ENCODE results near the gene SCAI. TPM values are rescaled to one million over a fixed set of nuclear protein-coding genes. Genes with fewer than 3 reads are reported as not detected.

SCAI gene
- total and polyA plus RNA-seq, 2 of the 4 experiments (the other 2 are of a cell fraction): 3.6 to 14.5 TPM

DNA sequence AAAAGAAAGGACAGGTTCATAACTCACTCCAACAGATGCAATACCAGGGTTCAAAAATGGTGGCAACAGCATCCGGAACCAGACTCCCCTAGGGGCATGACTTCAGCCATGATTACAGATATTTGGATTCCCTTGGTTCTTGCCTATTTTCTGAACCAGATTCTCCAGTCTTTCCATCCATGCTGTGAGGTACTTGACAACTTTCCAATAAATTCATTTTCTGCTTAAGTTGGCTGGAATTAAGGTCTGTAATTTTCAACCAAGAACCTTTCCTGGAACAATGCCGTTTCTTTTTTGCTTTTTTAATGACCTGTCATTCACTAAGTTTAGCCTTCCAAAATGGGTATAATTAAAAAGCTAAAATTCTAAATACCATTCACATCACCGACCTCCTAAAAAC is 52.2 kb downstream of the SCAI start:
- Histone ChIP-seq H3K27ac (ENCODE audit: insufficient read depth, low read length) (no peak overlapping the region), H3K14ac (replicated peaks; ENCODE audit: low read depth, low read length) (no peak overlapping the region), H2AFZ (replicated peaks; ENCODE audit: low read length, poor library complexity) (no peak overlapping the region), H3K56ac (ENCODE audit: extremely low read depth, insufficient read depth, low read length) (no peak overlapping the region), H2BK5ac (ENCODE audit: low read depth, low read length, poor library complexity, severe bottlenecking) (no peak overlapping the region), H2BK120ac (ENCODE audit: low read depth, low read length) (no peak overlapping the region), H3K9ac (ENCODE audit: low read depth, low read length) (no peak overlapping the region), H3K23ac (ENCODE audit: low read depth, low read length) (no peak overlapping the region), H4K8ac (ENCODE audit: low read depth in 2 of 2, low read length in 2 of 2) (no peak overlapping the region), H3K27me3 (ENCODE audit: control insufficient read depth, insufficient read depth, low read length) (no peaks in the 10 kb centered on the region), H2BK15ac (ENCODE audit: low read depth, low read length) (no peak overlapping the region), H3K4me1 (ENCODE audit: control insufficient read depth, insufficient read depth, low read length) (no peaks in the 10 kb centered on the region), H3K4ac (ENCODE audit: low read depth, low read length) (no peak overlapping the region), H3K4me2 (ENCODE audit: low read depth, low read length) (no peak overlapping the region), H3K4me3 (ENCODE audit: insufficient read depth, low read depth, low read length) (no peak overlapping the region), H2BK20ac (ENCODE audit: low read depth, low read length) (no peak overlapping the region), H3K79me1 (ENCODE audit: low read depth in 1 of 2, low read length in 2 of 2) (peaks cover 13 to 14% of the 10 kb centered on the region in 2 experiments; a peak in 3 of 4 replicates), H4K5ac (ENCODE audit: low read depth, low read length) (no peak overlapping the region), H3K9me3 (ENCODE audit: control insufficient read depth, insufficient read depth, low read length) (no peaks in the 10 kb centered on the region), H2AK9ac (replicated peaks; ENCODE audit: low read depth, low read length, poor library complexity) (no peak overlapping the region), H2AK5ac (ENCODE audit: low read depth, low read length) (no peak overlapping the region), H4K20me1 (ENCODE audit: insufficient read depth, low read length) (no peaks in the 10 kb centered on the region), H4K91ac (ENCODE audit: insufficient read depth, low read depth, low read length) (no peak overlapping the region), H3K18ac (ENCODE audit: low read depth, low read length) (no peak overlapping the region), H3K36me3 (ENCODE audit: control insufficient read depth, insufficient read depth, low read length) (peaks cover 2% of the 10 kb centered on the region; the same call in 1 of the 2 replicates), H3K9me1 (ENCODE audit: insufficient read depth, low read length) (no peaks in the 10 kb centered on the region)
- no CpG with 5 or more reads among the region's 3 CpGs for WGBS, 2 experiments (ENCODE audit: extremely low coverage in 2 of 2, insufficient read length in 1 of 2)
- intact Hi-C loops (cut with micrococcal nuclease): no loop called here
- in situ Hi-C loops (cut with MboI; ENCODE audit: low sequenced_read_pairs): no loop called here
- CTCF ChIA-PET: no interaction called here
- dilution Hi-C loops (cut with HindIII; ENCODE audit: low sequenced_read_pairs, unreplicated experiment): no loop called here
- no peak for TF ChIP-seq RFX5 (IDR thresholded peaks at IDR 0.05; ENCODE audit: low read depth, low read length)
- no peak for TF ChIP-seq BHLHE40 (IDR thresholded peaks at IDR 0.05; ENCODE audit: low read depth, low read length)
- no peak for TF ChIP-seq CEBPB (IDR thresholded peaks at IDR 0.05; ENCODE audit: low read depth, low read length)
- TF ChIP-seq MAZ (IDR thresholded peaks at IDR 0.05; ENCODE audit: borderline replicate concordance, low read depth, low read length): no peak
- TF ChIP-seq, protein P1, sequence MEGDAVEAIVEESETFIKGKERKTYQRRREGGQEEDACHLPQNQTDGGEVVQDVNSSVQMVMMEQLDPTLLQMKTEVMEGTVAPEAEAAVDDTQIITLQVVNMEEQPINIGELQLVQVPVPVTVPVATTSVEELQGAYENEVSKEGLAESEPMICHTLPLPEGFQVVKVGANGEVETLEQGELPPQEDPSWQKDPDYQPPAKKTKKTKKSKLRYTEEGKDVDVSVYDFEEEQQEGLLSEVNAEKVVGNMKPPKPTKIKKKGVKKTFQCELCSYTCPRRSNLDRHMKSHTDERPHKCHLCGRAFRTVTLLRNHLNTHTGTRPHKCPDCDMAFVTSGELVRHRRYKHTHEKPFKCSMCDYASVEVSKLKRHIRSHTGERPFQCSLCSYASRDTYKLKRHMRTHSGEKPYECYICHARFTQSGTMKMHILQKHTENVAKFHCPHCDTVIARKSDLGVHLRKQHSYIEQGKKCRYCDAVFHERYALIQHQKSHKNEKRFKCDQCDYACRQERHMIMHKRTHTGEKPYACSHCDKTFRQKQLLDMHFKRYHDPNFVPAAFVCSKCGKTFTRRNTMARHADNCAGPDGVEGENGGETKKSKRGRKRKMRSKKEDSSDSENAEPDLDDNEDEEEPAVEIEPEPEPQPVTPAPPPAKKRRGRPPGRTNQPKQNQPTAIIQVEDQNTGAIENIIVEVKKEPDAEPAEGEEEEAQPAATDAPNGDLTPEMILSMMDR (conservative IDR thresholded peaks at IDR 0.05; ENCODE audit: low read depth, low read length): no peak
- no peak for TF ChIP-seq FOS (IDR thresholded peaks at IDR 0.05; ENCODE audit: low read depth, low read length)
- no peak for TF ChIP-seq RCOR1 (IDR thresholded peaks at IDR 0.05; ENCODE audit: insufficient replicate concordance, low read length)
- TF ChIP-seq, protein P2, sequence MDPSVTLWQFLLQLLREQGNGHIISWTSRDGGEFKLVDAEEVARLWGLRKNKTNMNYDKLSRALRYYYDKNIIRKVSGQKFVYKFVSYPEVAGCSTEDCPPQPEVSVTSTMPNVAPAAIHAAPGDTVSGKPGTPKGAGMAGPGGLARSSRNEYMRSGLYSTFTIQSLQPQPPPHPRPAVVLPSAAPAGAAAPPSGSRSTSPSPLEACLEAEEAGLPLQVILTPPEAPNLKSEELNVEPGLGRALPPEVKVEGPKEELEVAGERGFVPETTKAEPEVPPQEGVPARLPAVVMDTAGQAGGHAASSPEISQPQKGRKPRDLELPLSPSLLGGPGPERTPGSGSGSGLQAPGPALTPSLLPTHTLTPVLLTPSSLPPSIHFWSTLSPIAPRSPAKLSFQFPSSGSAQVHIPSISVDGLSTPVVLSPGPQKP (IDR thresholded peaks at IDR 0.05; ENCODE audit: borderline replicate concordance, low read depth, low read length): no peak
- TF ChIP-seq MAFK (IDR thresholded peaks at IDR 0.05; ENCODE audit: low read depth, low read length): no peak
- no peak for TF ChIP-seq RAD21 (IDR thresholded peaks at IDR 0.05; ENCODE audit: low read length)
- no peak for TF ChIP-seq SMC3 (IDR thresholded peaks at IDR 0.05; ENCODE audit: low read depth, low read length)
- TF ChIP-seq POLR2A (IDR thresholded peaks at IDR 0.05; ENCODE audit: low read depth, low read length): no peak
- no peak for TF ChIP-seq MXI1 (IDR thresholded peaks at IDR 0.05; ENCODE audit: borderline replicate concordance, low read depth, low read length)
- POLR2A ChIA-PET (ENCODE audit: unreplicated experiment): no interaction called here
- ATAC-seq (ENCODE audit: low read depth) (no peak), DNase-seq (no peak)
- no TSS peak for BruUV-seq (replicated peaks)
